Suprapubic skin (tissue), 4 donors: ENCODE measurements around the gene ZFP42.

Source experiments
- CTCF ChIP-seq, 2 donors: fragments of 200-600 bp in 1 of 2; fragments of 450-650 bp in 1 of 2; sonication (generic) in 1 of 2; IDR thresholded peaks; one replicate each; pipeline ENCODE4 v1.5.1; 2016 to 2019; ENCODE audit warnings: antibody characterized with exemption in 2 of 2, mild to moderate bottlenecking in 1 of 2, moderate library complexity in 1 of 2
- EP300 ChIP-seq: sonication (generic); formaldehyde crosslinking; IDR thresholded peaks from one replicate; pipeline ENCODE4 v1.6.1; 2017; ENCODE audit warnings: antibody characterized with exemption
- POLR2A ChIP-seq, 2 donors: fragments of 450-650 bp; IDR thresholded peaks; one replicate each; pipeline ENCODE4 v1.6.1; 2017; ENCODE audit warnings: antibody characterized with exemption in 2 of 2, mild to moderate bottlenecking in 2 of 2, moderate library complexity in 2 of 2
- POLR2AphosphoS5 ChIP-seq, 3 donors: sonication (generic); formaldehyde crosslinking; IDR thresholded peaks; one replicate each; pipeline ENCODE4 v1.6.1; 2017; ENCODE audit warnings: antibody characterized with exemption in 3 of 3

- TF ChIP-seq CTCF (IDR thresholded peaks at IDR 0.05), result no peak
- TF ChIP-seq POLR2A (IDR thresholded peaks at IDR 0.05), result no peak
- TF ChIP-seq EP300, result no peak
- TF ChIP-seq POLR2AphosphoS5 (IDR thresholded peaks at IDR 0.05), result no peak
Measured at GRCh38 chr4:188005561-188005960, 10.0 kb downstream of the ZFP42 start.
